ENCODE measurements around the gene TIMP3. TPM values are rescaled to one million over a fixed set of nuclear protein-coding genes. Genes with fewer than 3 reads are reported as not detected.

TIMP3 gene
- polyA plus RNA-seq, 1 donor from 2014 or later = 0.72 TPM

DNA sequence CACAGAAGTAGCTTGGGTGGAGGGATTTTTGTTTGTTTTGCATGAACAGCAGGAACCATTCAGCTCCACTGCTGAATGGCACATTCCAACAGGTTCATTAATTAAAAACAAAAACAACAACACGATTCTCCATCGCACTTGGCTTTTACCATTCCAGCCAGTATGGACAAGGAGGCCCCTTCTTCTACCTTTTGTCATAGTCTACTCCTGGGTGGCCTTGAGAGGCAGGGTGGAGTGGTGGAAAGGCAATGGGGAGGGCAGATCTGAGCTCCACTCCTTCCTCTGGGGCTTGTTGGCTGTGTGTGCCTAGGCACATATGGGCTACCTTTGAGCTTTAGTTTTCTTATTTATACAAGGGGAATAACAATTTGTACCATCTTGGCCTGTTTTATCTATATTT, 4.8 kb downstream of the TIMP3 start:
- TF ChIP-seq MXI1 (conservative IDR thresholded peaks at IDR 0.05; ENCODE audit: poor library complexity, severe bottlenecking) (no peak), EP300 (conservative IDR thresholded peaks at IDR 0.05; ENCODE audit: poor library complexity, severe bottlenecking) (no peak), EZH2 (IDR thresholded peaks at IDR 0.05; ENCODE audit: borderline replicate concordance, insufficient read depth, low read length, poor library complexity, severe bottlenecking) (no peak), TAF1 (IDR thresholded peaks at IDR 0.05; ENCODE audit: low read depth) (no peak), RAD21 (conservative IDR thresholded peaks at IDR 0.05) (no peak), SMC3 (conservative IDR thresholded peaks at IDR 0.05; ENCODE audit: poor library complexity) (no peak), POLR2AphosphoS5 (IDR thresholded peaks at IDR 0.05) (no peak)
- TF ChIP-seq, protein P1, sequence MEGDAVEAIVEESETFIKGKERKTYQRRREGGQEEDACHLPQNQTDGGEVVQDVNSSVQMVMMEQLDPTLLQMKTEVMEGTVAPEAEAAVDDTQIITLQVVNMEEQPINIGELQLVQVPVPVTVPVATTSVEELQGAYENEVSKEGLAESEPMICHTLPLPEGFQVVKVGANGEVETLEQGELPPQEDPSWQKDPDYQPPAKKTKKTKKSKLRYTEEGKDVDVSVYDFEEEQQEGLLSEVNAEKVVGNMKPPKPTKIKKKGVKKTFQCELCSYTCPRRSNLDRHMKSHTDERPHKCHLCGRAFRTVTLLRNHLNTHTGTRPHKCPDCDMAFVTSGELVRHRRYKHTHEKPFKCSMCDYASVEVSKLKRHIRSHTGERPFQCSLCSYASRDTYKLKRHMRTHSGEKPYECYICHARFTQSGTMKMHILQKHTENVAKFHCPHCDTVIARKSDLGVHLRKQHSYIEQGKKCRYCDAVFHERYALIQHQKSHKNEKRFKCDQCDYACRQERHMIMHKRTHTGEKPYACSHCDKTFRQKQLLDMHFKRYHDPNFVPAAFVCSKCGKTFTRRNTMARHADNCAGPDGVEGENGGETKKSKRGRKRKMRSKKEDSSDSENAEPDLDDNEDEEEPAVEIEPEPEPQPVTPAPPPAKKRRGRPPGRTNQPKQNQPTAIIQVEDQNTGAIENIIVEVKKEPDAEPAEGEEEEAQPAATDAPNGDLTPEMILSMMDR (IDR thresholded peaks at IDR 0.05; ENCODE audit: poor library complexity, severe bottlenecking) = no peak
- TF ChIP-seq, protein P2, sequence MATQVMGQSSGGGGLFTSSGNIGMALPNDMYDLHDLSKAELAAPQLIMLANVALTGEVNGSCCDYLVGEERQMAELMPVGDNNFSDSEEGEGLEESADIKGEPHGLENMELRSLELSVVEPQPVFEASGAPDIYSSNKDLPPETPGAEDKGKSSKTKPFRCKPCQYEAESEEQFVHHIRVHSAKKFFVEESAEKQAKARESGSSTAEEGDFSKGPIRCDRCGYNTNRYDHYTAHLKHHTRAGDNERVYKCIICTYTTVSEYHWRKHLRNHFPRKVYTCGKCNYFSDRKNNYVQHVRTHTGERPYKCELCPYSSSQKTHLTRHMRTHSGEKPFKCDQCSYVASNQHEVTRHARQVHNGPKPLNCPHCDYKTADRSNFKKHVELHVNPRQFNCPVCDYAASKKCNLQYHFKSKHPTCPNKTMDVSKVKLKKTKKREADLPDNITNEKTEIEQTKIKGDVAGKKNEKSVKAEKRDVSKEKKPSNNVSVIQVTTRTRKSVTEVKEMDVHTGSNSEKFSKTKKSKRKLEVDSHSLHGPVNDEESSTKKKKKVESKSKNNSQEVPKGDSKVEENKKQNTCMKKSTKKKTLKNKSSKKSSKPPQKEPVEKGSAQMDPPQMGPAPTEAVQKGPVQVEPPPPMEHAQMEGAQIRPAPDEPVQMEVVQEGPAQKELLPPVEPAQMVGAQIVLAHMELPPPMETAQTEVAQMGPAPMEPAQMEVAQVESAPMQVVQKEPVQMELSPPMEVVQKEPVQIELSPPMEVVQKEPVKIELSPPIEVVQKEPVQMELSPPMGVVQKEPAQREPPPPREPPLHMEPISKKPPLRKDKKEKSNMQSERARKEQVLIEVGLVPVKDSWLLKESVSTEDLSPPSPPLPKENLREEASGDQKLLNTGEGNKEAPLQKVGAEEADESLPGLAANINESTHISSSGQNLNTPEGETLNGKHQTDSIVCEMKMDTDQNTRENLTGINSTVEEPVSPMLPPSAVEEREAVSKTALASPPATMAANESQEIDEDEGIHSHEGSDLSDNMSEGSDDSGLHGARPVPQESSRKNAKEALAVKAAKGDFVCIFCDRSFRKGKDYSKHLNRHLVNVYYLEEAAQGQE (IDR thresholded peaks at IDR 0.05; ENCODE audit: borderline replicate concordance) = no peak
- no peak overlapping the region for H3K4me2 ChIP-seq (ENCODE audit: low read length)
- H3K9ac ChIP-seq (ENCODE audit: low read length) = no peak overlapping the region
- H3K4me3 ChIP-seq (ENCODE audit: low read length) = no peak overlapping the region
- H3K36me3 ChIP-seq (ENCODE audit: insufficient read depth, low read length) = no peaks in the 10 kb centered on the region
- H3K27me3 ChIP-seq (ENCODE audit: insufficient read depth, low read depth, low read length) = peaks cover 25% of the 10 kb centered on the region
- no peak overlapping the region for H2AFZ ChIP-seq (ENCODE audit: low read depth, low read length)
- H3F3A ChIP-seq (ENCODE audit: insufficient read depth, low read length, poor library complexity, severe bottlenecking) = no peaks in the 10 kb centered on the region
- no peaks in the 10 kb centered on the region for H4K20me1 ChIP-seq (ENCODE audit: insufficient read depth)
- no peak overlapping the region for H3K27ac ChIP-seq (ENCODE audit: low read length)
- H3K9me2 ChIP-seq (ENCODE audit: insufficient read depth, low read length) = no peaks in the 10 kb centered on the region
- H3K9me3 ChIP-seq (ENCODE audit: low read length) = no peaks in the 10 kb centered on the region
- H3K79me2 ChIP-seq (replicated peaks; ENCODE audit: insufficient read depth, low read length) = no peaks in the 10 kb centered on the region

DNA sequence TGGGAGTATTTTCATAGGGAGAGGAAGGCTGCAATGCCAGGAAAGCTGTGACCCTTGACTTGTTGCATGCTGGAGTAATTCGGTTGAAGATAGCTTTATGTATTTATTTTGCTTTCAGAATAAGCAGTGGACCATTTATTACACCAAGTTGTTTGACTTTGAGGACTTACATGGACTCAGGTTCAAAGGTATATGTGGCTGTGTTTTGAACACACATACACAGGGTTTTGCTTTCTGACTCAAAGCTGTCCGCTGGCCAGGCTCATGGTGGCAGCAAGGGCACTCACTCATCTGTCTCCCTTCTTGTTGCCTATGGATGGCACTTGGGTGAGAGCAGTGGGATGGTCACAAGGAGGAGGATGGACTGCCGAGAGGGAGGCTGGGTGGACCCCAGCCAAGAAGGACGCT, 6.5 kb downstream of the TIMP3 start:
- Histone ChIP-seq H3K79me2 (replicated peaks; ENCODE audit: insufficient read depth, low read length) (no peaks in the 10 kb centered on the region), H4K20me1 (ENCODE audit: insufficient read depth) (no peaks in the 10 kb centered on the region)

More for the DNA sequence above, 6.5 kb downstream of the TIMP3 start:
- Histone ChIP-seq H3K27me3 (ENCODE audit: insufficient read depth, low read depth, low read length) (peaks cover 8% of the 10 kb centered on the region), H3K27ac (ENCODE audit: low read length) (no peak overlapping the region), H3K4me2 (ENCODE audit: low read length) (no peak overlapping the region), H3F3A (ENCODE audit: insufficient read depth, low read length, poor library complexity, severe bottlenecking) (no peaks in the 10 kb centered on the region), H3K9me3 (ENCODE audit: low read length) (no peaks in the 10 kb centered on the region), H3K36me3 (ENCODE audit: insufficient read depth, low read length) (no peaks in the 10 kb centered on the region), H3K9ac (ENCODE audit: low read length) (no peak overlapping the region), H2AFZ (ENCODE audit: low read depth, low read length) (no peak overlapping the region), H3K9me2 (ENCODE audit: insufficient read depth, low read length) (no peaks in the 10 kb centered on the region), H3K4me3 (ENCODE audit: low read length) (no peak overlapping the region)
- TF ChIP-seq RAD21 (conservative IDR thresholded peaks at IDR 0.05) (no peak), EZH2 (IDR thresholded peaks at IDR 0.05; ENCODE audit: borderline replicate concordance, insufficient read depth, low read length, poor library complexity, severe bottlenecking) (no peak), SMC3 (conservative IDR thresholded peaks at IDR 0.05; ENCODE audit: poor library complexity) (no peak), EP300 (conservative IDR thresholded peaks at IDR 0.05; ENCODE audit: poor library complexity, severe bottlenecking) (no peak), TAF1 (IDR thresholded peaks at IDR 0.05; ENCODE audit: low read depth) (no peak), POLR2AphosphoS5 (IDR thresholded peaks at IDR 0.05) (no peak), MXI1 (conservative IDR thresholded peaks at IDR 0.05; ENCODE audit: poor library complexity, severe bottlenecking) (no peak)
- TF ChIP-seq, protein P2 (IDR thresholded peaks at IDR 0.05; ENCODE audit: borderline replicate concordance) = no peak
- TF ChIP-seq, protein P1 (IDR thresholded peaks at IDR 0.05; ENCODE audit: poor library complexity, severe bottlenecking) = no peak
